Activated CD8-positive, alpha-beta memory T cell treated with anti-CD3 and anti-CD28 coated beads for 36 hours (primary cell): Measurements from ENCODE around the gene CTAGE6. TPM values are rescaled to one million over a fixed set of nuclear protein-coding genes. Genes with fewer than 3 reads are reported as not detected.
"Not testable (repeated sequence)": the region's sequence is repeated elsewhere in the genome, so short reads cannot be mapped to it uniquely, and the experiment has no call there.

Experiments used
- CTCF ChIA-PET: fragments of 350-600 bp; sonication (Branson Sonifier 250); formaldehyde crosslinking; loops from one replicate; lab custom pipeline; 2021; ENCODE audit warnings: antibody characterized with exemption; lab: Charles Lee
- POLR2A ChIA-PET: fragments of 350-600 bp; sonication (Branson Sonifier 250); formaldehyde crosslinking; loops from one replicate; lab custom pipeline; 2021; ENCODE audit warnings: antibody characterized with exemption; lab: Charles Lee
- total RNA-seq, 2 experiments: library from RNA; stranded (reverse); gene quantifications; one replicate each; pipeline ENCODE4 v1.2.3, GENCODE V29; 2021

CTAGE6 gene
- total RNA-seq, 2 experiments from 2014 or later, result 0.36 to 0.52 TPM

GRCh38 chr7:143720335-143720734 is 37.2 kb downstream of the CTAGE6 start:
- POLR2A ChIA-PET, CTCF ChIA-PET: not testable (repeated sequence)

- POLR2A ChIA-PET, CTCF ChIA-PET: not testable (repeated sequence)
These were observed 41.8 kb downstream of the CTAGE6 start for GRCh38 chr7:143715543-143716193.

- CTCF ChIA-PET, POLR2A ChIA-PET: not testable (repeated sequence)
These were observed 42.7 kb downstream of the CTAGE6 start for GRCh38 chr7:143714581-143715454.

- CTCF ChIA-PET, POLR2A ChIA-PET: not testable (repeated sequence)
These were observed 45.1 kb downstream of the CTAGE6 start for GRCh38 chr7:143712381-143712780.

GRCh38 chr7:143711727-143712324 is 45.7 kb downstream of the CTAGE6 start:
- POLR2A ChIA-PET, CTCF ChIA-PET: not testable (repeated sequence)

GRCh38 chr7:143709895-143710294 is 47.6 kb downstream of the CTAGE6 start:
- CTCF ChIA-PET, POLR2A ChIA-PET: not testable (repeated sequence)

Other genes with a start within 250 kb of the CTAGE6 start
- gene CTAGE15, start 185.9 kb downstream of the CTAGE6 start, total RNA-seq, result under 1 TPM in 1 of 2 experiments, not detected in 1; 0.42 TPM
- gene TCAF2, start 136.7 kb downstream of the CTAGE6 start, total RNA-seq, result 10 to 100 TPM; 27.5 to 29.4 TPM
- gene TCAF1, start 144.5 kb upstream of the CTAGE6 start, total RNA-seq, result 10 to 100 TPM; 10.4 to 11.2 TPM
- not detected for gene OR2F2, start 177.5 kb upstream of the CTAGE6 start, total RNA-seq
- gene OR2F1, start 197.1 kb upstream of the CTAGE6 start, total RNA-seq, result not detected
- not detected for gene OR6B1, start 242.6 kb upstream of the CTAGE6 start, total RNA-seq